Left lobe of liver (tissue), 2 donors: ENCODE results near the gene CARM1. TPM values are rescaled to one million over a fixed set of nuclear protein-coding genes. Genes with fewer than 3 reads are reported as not detected.

Source experiments
- ATAC-seq: fragments of 200-7000 bp; cut with Tn5 transposase; one replicate; pipeline ENCODE4 v1.9.1; 2020; ENCODE audit warnings: mild to moderate bottlenecking, moderate library complexity
- DNase-seq: peaks from one replicate; pipeline ENCODE4 v3.0.0-alpha.2; 2020; ENCODE audit warnings: low spot score
- total RNA-seq: library from RNA; stranded (reverse); gene quantifications from one replicate; pipeline ENCODE4 v1.2.1, GENCODE V29; 2021
- donor health status: DM: no; HTN: no; CAD: no; lungs with moderate emphysema.
- donor health status: DM: no; HTN: yes; CAD: no.

Gene CARM1
- total RNA-seq, 1 donor from 2014 or later = 16.5 TPM

- ATAC-seq = peak; percentile 20
- DNase-seq = no peak
These were observed 25.6 kb downstream of the CARM1 start for GRCh38 chr19:10896851-10897526.

GRCh38 chr19:10898633-10899032 is 27.3 kb downstream of the CARM1 start:
- DNase-seq (no peak), ATAC-seq (no peak)

GRCh38 chr19:10899151-10899653 is 27.8 kb downstream of the CARM1 start:
- ATAC-seq = peak; percentile 96

GRCh38 chr19:10907925-10908324 is 36.6 kb downstream of the CARM1 start:
- ATAC-seq (no peak), DNase-seq (no peak)

More at GRCh38 chr19:10899151-10899653, 27.8 kb downstream of the CARM1 start:
- DNase-seq = peak; percentile 87

GRCh38 chr19:10908380-10908960 is 37.1 kb downstream of the CARM1 start:
- DNase-seq (no peak), ATAC-seq (no peak)

GRCh38 chr19:10911579-10912363 is 40.4 kb downstream of the CARM1 start:
- no peak for ATAC-seq
- DNase-seq = no peak

- ATAC-seq (no peak), DNase-seq (no peak)
These were observed 41.3 kb downstream of the CARM1 start for GRCh38 chr19:10912619-10913018.

- DNase-seq = no peak
- no peak for ATAC-seq
These were observed 42.5 kb downstream of the CARM1 start for GRCh38 chr19:10913716-10914340.

GRCh38 chr19:10915130-10916091 is 44.1 kb downstream of the CARM1 start:
- no peak for DNase-seq
- ATAC-seq = no peak

GRCh38 chr19:10916602-10917001 is 45.2 kb downstream of the CARM1 start:
- DNase-seq = no peak
- no peak for ATAC-seq

- ATAC-seq = no peak
- no peak for DNase-seq
These were observed 47.0 kb downstream of the CARM1 start for GRCh38 chr19:10918359-10918758.

GRCh38 chr19:10919352-10920287 is 48.3 kb downstream of the CARM1 start:
- ATAC-seq (no peak), DNase-seq (no peak)

- no peak for DNase-seq
These were observed 48.9 kb downstream of the CARM1 start for GRCh38 chr19:10920288-10920655.

GRCh38 chr19:10920781-10921180 is 49.4 kb downstream of the CARM1 start:
- DNase-seq (no peak), ATAC-seq (no peak)

More at GRCh38 chr19:10920288-10920655, 48.9 kb downstream of the CARM1 start:
- ATAC-seq = no peak

GRCh38 chr19:10921199-10921909 is 50.0 kb downstream of the CARM1 start:
- DNase-seq = no peak
- no peak for ATAC-seq

- DNase-seq (no peak), ATAC-seq (no peak)
These were observed 50.7 kb downstream of the CARM1 start for GRCh38 chr19:10921910-10922637.

- no peak for ATAC-seq
- no peak for DNase-seq
These were observed 51.3 kb downstream of the CARM1 start for GRCh38 chr19:10922638-10923014.
